ENCODE data around the gene PRKCE. TPM values are rescaled to one million over a fixed set of nuclear protein-coding genes. Genes with fewer than 3 reads are reported as not detected.

The PRKCE gene
- total RNA-seq, 1 experiment from 2014 or later, result 21.7 TPM

DNA sequence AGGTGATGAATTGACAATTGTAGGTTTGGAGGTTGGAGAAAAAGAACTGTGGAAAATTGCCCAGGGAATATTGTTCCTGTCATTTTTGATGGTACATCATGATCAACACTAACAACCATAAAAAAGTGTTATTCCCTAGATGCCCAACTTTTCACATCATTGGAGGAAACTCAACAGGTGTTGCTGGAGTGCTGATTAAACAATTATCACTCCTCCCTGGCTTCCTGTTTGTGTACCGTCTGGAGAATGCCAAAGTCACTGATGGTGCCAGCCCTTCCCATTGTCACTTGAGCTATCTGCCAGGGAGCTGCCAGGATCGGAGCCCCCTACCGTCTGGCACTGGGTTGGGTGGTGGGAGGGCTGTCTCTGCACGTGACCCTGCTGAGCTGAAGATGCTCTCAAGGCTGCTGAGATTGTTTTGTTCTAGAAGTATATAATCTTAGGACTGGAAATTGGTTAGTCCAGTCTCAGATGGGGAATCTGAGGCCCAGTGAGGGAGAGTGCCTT is 156.9 kb downstream of the PRKCE start:
- Histone ChIP-seq H3K27me3 (ENCODE audit: insufficient read depth, low read depth) (no peaks in the 10 kb centered on the region), H3K9me3 (ENCODE audit: insufficient read depth, low read depth) (no peaks in the 10 kb centered on the region), H4K20me1 (ENCODE audit: insufficient read depth) (peaks cover 32% of the 10 kb centered on the region), H2AFZ (no peak overlapping the region), H3K36me3 (ENCODE audit: low read depth) (no peaks in the 10 kb centered on the region), H3K9me2 (ENCODE audit: insufficient read depth) (no peaks in the 10 kb centered on the region), H3F3A (ENCODE audit: insufficient read depth, low read depth) (peaks cover 14% of the 10 kb centered on the region), H3K4me1 (replicated peaks; ENCODE audit: insufficient read depth) (peaks cover 23% of the 10 kb centered on the region), H3K79me2 (ENCODE audit: low read depth) (peaks cover 4% of the 10 kb centered on the region), H3K27ac (no peak overlapping the region), H3K4me3 (no peak overlapping the region), H3K4me2 (no peak overlapping the region)
- intact Hi-C loops (cut with micrococcal nuclease; ENCODE audit: unreplicated experiment), result no loop called here
- POLR2A ChIA-PET (ENCODE audit: unreplicated experiment), result no interaction called here
- no peak for TF ChIP-seq EZH2 (IDR thresholded peaks at IDR 0.05; ENCODE audit: low read depth)
- TF ChIP-seq CTCF (conservative IDR thresholded peaks at IDR 0.05), result no peak
- BruUV-seq (replicated peaks), result no TSS peak
- no peak for DNase-seq
- CTCF ChIA-PET, result no interaction called here

DNA sequence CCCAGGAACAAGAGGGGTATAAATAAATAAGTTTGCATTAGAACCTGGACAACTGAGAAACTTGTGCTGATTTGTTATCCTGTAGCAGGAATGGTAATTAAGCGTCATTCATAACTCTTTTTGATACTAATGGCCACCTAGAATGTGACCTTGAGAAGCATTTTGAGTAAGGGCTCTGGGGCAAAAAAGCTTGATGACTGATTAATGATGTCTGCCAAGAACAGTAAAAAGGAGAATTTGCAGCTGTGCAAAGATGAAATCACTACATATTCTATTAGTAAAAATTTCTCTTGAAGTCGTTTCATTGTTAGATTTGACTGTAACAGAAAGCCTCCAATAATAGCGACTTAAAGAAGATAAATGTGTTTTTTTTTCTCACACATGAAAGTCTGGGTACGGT is 157.7 kb downstream of the PRKCE start:
- Histone ChIP-seq H4K20me1 (ENCODE audit: insufficient read depth) (peaks cover 32% of the 10 kb centered on the region), H2AFZ (no peak overlapping the region), H3K9me3 (ENCODE audit: insufficient read depth, low read depth) (no peaks in the 10 kb centered on the region), H3K36me3 (ENCODE audit: low read depth) (no peaks in the 10 kb centered on the region), H3K4me1 (replicated peaks; ENCODE audit: insufficient read depth) (peaks cover 24% of the 10 kb centered on the region), H3K27me3 (ENCODE audit: insufficient read depth, low read depth) (no peaks in the 10 kb centered on the region), H3K9me2 (ENCODE audit: insufficient read depth) (no peaks in the 10 kb centered on the region), H3K4me3 (no peak overlapping the region), H3K79me2 (ENCODE audit: low read depth) (peaks cover 13% of the 10 kb centered on the region), H3K4me2 (no peak overlapping the region), H3F3A (ENCODE audit: insufficient read depth, low read depth) (peaks cover 14% of the 10 kb centered on the region), H3K27ac (no peak overlapping the region)
- TF ChIP-seq CTCF (conservative IDR thresholded peaks at IDR 0.05) (no peak), EZH2 (IDR thresholded peaks at IDR 0.05; ENCODE audit: low read depth) (no peak)
- ChIA-PET CTCF (interaction anchor here (0.7 kb wide), 1 partner anchor 30 kb away, joined by 4 read pairs; no protein-coding TSS in a partner anchor), POLR2A (ENCODE audit: unreplicated experiment) (no interaction called here)
- DNase-seq, result no peak
- no TSS peak for BruUV-seq (replicated peaks)
- intact Hi-C loops (cut with micrococcal nuclease; ENCODE audit: unreplicated experiment), result no loop called here

GRCh38 chr2:45812011-45812500 is 160.6 kb downstream of the PRKCE start:
- Histone ChIP-seq H3K4me1 (replicated peaks; ENCODE audit: insufficient read depth) (peaks cover 49% of the 10 kb centered on the region), H3F3A (ENCODE audit: insufficient read depth, low read depth) (peaks cover 22% of the 10 kb centered on the region), H3K36me3 (ENCODE audit: low read depth) (no peaks in the 10 kb centered on the region), H3K4me2 (peak overlapping the region; percentile 53), H2AFZ (no peak overlapping the region), H3K79me2 (ENCODE audit: low read depth) (peaks cover 22% of the 10 kb centered on the region), H3K27ac (peak overlapping the region; percentile 24), H4K20me1 (ENCODE audit: insufficient read depth) (peaks cover 22% of the 10 kb centered on the region), H3K9me2 (ENCODE audit: insufficient read depth) (no peaks in the 10 kb centered on the region), H3K9me3 (ENCODE audit: insufficient read depth, low read depth) (no peaks in the 10 kb centered on the region), H3K4me3 (no peak overlapping the region), H3K27me3 (ENCODE audit: insufficient read depth, low read depth) (no peaks in the 10 kb centered on the region)
- DNase-seq, result peak; percentile 14 to 80
- ChIA-PET POLR2A (ENCODE audit: unreplicated experiment) (interaction anchor here (0.5 to 0.7 kb wide), 2 partner anchors 134 to 180 kb away, joined by 5 to 6 read pairs; no protein-coding TSS in a partner anchor), CTCF (no interaction called here)
- TF ChIP-seq EZH2 (IDR thresholded peaks at IDR 0.05; ENCODE audit: low read depth), result no peak
- no peak for TF ChIP-seq CTCF (conservative IDR thresholded peaks at IDR 0.05)
- no TSS peak for BruUV-seq (replicated peaks)
- intact Hi-C loops (cut with micrococcal nuclease; ENCODE audit: unreplicated experiment), result no loop called here
